ENCODE measurements around the gene PAX4. TPM values are rescaled to one million over a fixed set of nuclear protein-coding genes. Genes with fewer than 3 reads are reported as not detected.

The PAX4 gene
- total and polyA plus RNA-seq, 9 of the 15 experiments (the other 6 are each of a cell fraction or from before 2014, with no cell fraction given): not detected

GRCh38 chr7:127628445-127628844, 10.5 kb upstream of the PAX4 start:
- ChIA-PET POLR2A (interaction anchor here (0.6 to 1.0 kb wide), 5 partner anchors 9 to 464 kb away, joined by 3 to 4 read pairs (median 3); partner anchors contain the start of gene SND1), CTCF (ENCODE audit: low intra/inter-chr PET ratio) (interaction anchor here (0.6 to 1.8 kb wide), 2 partner anchors 90 to 581 kb away, joined by 3 to 7 read pairs; no protein-coding TSS in a partner anchor)
- 2% methylated on average over 3 of the region's 3 CpGs for WGBS (ENCODE audit: insufficient coverage, low coverage, missing lambda C conversion rate)
- in situ Hi-C loops (cut with MboI): no loop called here
- Histone ChIP-seq H4K20me1 (replicated peaks; ENCODE audit: control insufficient read depth, insufficient read depth, low read length) (no peaks in the 10 kb centered on the region), H3K79me2 (ENCODE audit: control insufficient read depth, insufficient read depth, low read length) (no peaks in the 10 kb centered on the region), H3K9me3 (replicated peaks; ENCODE audit: control insufficient read depth, insufficient read depth, low read depth, low read length) (no peaks in the 10 kb centered on the region), H3K4me3 (no peak overlapping the region), H3K9me1 (ENCODE audit: control insufficient read depth, insufficient read depth, low read length) (no peaks in the 10 kb centered on the region), H3K36me3 (ENCODE audit: control insufficient read depth, insufficient read depth, low read length) (no peaks in the 10 kb centered on the region), H2AFZ (ENCODE audit: low read depth, low read length) (no peak overlapping the region), H3K9ac (ENCODE audit: insufficient read depth in 1 of 2, low read depth in 2 of 2, low read length in 2 of 2) (no peak overlapping the region), H3K27me3 (ENCODE audit: control insufficient read depth in 2 of 2, insufficient read depth in 2 of 2, low read length in 2 of 2) (peaks cover 10 to 18% of the 10 kb centered on the region in 2 experiments), H3K27ac (ENCODE audit: extremely low read depth, low read depth, low read length) (no peak overlapping the region), H3K4me1 (replicated peaks in 1 of 2; ENCODE audit: control insufficient read depth in 2 of 2, insufficient read depth in 2 of 2, low read length in 2 of 2) (no peaks in the 10 kb centered on the region), H3K4me2 (ENCODE audit: insufficient read depth, low read length) (no peak overlapping the region)
- FAIRE-seq: no peak
- intact Hi-C loops (cut with micrococcal nuclease): loop anchor here (5.0 kb wide), 1 partner anchor 126 kb away; no protein-coding TSS in a partner anchor
- TF ChIP-seq, protein P1, sequence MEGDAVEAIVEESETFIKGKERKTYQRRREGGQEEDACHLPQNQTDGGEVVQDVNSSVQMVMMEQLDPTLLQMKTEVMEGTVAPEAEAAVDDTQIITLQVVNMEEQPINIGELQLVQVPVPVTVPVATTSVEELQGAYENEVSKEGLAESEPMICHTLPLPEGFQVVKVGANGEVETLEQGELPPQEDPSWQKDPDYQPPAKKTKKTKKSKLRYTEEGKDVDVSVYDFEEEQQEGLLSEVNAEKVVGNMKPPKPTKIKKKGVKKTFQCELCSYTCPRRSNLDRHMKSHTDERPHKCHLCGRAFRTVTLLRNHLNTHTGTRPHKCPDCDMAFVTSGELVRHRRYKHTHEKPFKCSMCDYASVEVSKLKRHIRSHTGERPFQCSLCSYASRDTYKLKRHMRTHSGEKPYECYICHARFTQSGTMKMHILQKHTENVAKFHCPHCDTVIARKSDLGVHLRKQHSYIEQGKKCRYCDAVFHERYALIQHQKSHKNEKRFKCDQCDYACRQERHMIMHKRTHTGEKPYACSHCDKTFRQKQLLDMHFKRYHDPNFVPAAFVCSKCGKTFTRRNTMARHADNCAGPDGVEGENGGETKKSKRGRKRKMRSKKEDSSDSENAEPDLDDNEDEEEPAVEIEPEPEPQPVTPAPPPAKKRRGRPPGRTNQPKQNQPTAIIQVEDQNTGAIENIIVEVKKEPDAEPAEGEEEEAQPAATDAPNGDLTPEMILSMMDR (IDR thresholded peaks at IDR 0.05 in 2 of 3, conservative IDR thresholded peaks at IDR 0.05 in 1 of 3; ENCODE audit: insufficient read depth in 2 of 3, low read depth in 1 of 3, low read length in 3 of 3): peak; percentile 33 to 59 (median 56); a peak in 4 of 6 replicates
- TF ChIP-seq TSHZ1 (CRISPR knock-in tag; IDR thresholded peaks at IDR 0.05): no peak
- peak; percentile 81 for ATAC-seq
- peak in 1 of 4 experiments; percentile 36 for DNase-seq (ENCODE audit: extremely low read depth in 1 of 4, low spot score in 3 of 4)
- BruUV-seq (replicated peaks): no TSS peak

Measured in K562 (cell line).